B cell (primary cell): Measurements from ENCODE around the gene ALAS2. TPM values are rescaled to one million over a fixed set of nuclear protein-coding genes. Genes with fewer than 3 reads are reported as not detected.
A peak's percentile ranks its signal among the peaks of the same experiment; 100 is the strongest.
"Not testable (repeated sequence)": the region's sequence is repeated elsewhere in the genome, so short reads cannot be mapped to it uniquely, and the experiment has no call there.

ENCODE experiments used
- ATAC-seq: fragments of 200-7000 bp; cut with Tn5 transposase; one replicate; pipeline ENCODE4 v1.10.0; 2021; ENCODE audit warnings: low read depth, mild to moderate bottlenecking, moderate number of reproducible peaks, moderate library complexity
- CTCF ChIA-PET: fragments of 350-600 bp; sonication (Branson Sonifier 250); formaldehyde crosslinking; loops from one replicate; lab custom pipeline; 2021; ENCODE audit warnings: antibody characterized with exemption, inconsistent platforms; lab: Charles Lee
- POLR2A ChIA-PET: fragments of 350-600 bp; sonication (Branson Sonifier 250); formaldehyde crosslinking; loops from one replicate; lab custom pipeline; 2021; ENCODE audit warnings: antibody characterized with exemption; lab: Charles Lee
- DNase-seq: peaks from one replicate; pipeline ENCODE4 v3.0.0; 2013
- H2AFZ ChIP-seq: 2 replicates; pipeline ENCODE4 v1.6.1; 2012; ENCODE audit warnings: mild to moderate bottlenecking, low read depth, low read length; ENCODE audit not compliant: insufficient read depth, poor library complexity, severe bottlenecking
- H3K27ac ChIP-seq, 2 donors: 1 replicate in 1 of 2; 2 replicates in 1 of 2; pipeline ENCODE4 v1.5.1; 2012 to 2013; ENCODE audit warnings: low read length in 2 of 2, mild to moderate bottlenecking in 2 of 2, moderate library complexity in 1 of 2
- H3K27me3 ChIP-seq, 4 experiments: fragments of 200-600 bp in 1 of 4; sonication (generic) in 1 of 4; replicated peaks in 1 of 4; 1 replicate in 2 of 4; 2 replicates in 2 of 4; pipeline versions ENCODE4 v1.6.1 to v1.7.0; 2013 to 2016; ENCODE audit warnings: low read length in 3 of 4, mild to moderate bottlenecking in 2 of 4, mixed read lengths in 1 of 4, moderate library complexity in 1 of 4; ENCODE audit not compliant: insufficient read depth in 4 of 4, control insufficient read depth in 3 of 4; ENCODE audit errors: control extremely low read depth in 1 of 4
- H3K36me3 ChIP-seq, 2 experiments: replicated peaks in 1 of 2; 1 replicate in 1 of 2; 2 replicates in 1 of 2; pipeline versions ENCODE4 v1.6.1 to v1.7.1; 2013; ENCODE audit warnings: low read length in 1 of 2; ENCODE audit not compliant: insufficient read depth in 2 of 2, control insufficient read depth in 1 of 2; ENCODE audit errors: control extremely low read depth in 1 of 2, extremely low read depth in 1 of 2
- H3K4me1 ChIP-seq, 2 donors: fragments of 200-600 bp in 1 of 2; sonication (generic) in 1 of 2; 1 replicate in 1 of 2; 2 replicates in 1 of 2; pipeline versions ENCODE4 v1.5.1 to v1.6.1; 2013 to 2017; ENCODE audit warnings: low read length in 2 of 2; ENCODE audit not compliant: control insufficient read depth in 2 of 2, insufficient read depth in 2 of 2
- H3K4me2 ChIP-seq: replicated peaks from 2 replicates; pipeline ENCODE3; 2012; ENCODE audit warnings: mild to moderate bottlenecking, low read depth, low read length; ENCODE audit not compliant: poor library complexity, severe bottlenecking
- H3K4me3 ChIP-seq, 5 experiments: fragments of 200-600 bp in 1 of 5; sonication (generic) in 1 of 5; 1 replicate in 3 of 5; 2 replicates in 2 of 5; pipeline versions ENCODE4 v1.5.1 to v1.7.0; 2011 to 2016; ENCODE audit warnings: low read length in 4 of 5, mild to moderate bottlenecking in 4 of 5, low read depth in 2 of 5, control low read depth in 1 of 5, moderate library complexity in 1 of 5; ENCODE audit not compliant: insufficient read depth in 1 of 5; ENCODE audit errors: control extremely low read depth in 1 of 5, extremely low read depth in 1 of 5
- H3K79me2 ChIP-seq: fragments of 200-600 bp; sonication (generic); one replicate; pipeline ENCODE4 v1.6.0; 2016; ENCODE audit warnings: low read length; ENCODE audit not compliant: control insufficient read depth, insufficient read depth
- H3K9ac ChIP-seq: fragments of 200-600 bp; sonication (generic); 2 replicates; pipeline ENCODE4 v1.6.1; 2017; ENCODE audit warnings: mild to moderate bottlenecking, low read length, moderate library complexity
- H3K9me3 ChIP-seq, 3 donors: one replicate each; pipeline versions ENCODE4 v1.6.1 to v1.7.1; 2013; ENCODE audit warnings: low read length in 2 of 3; ENCODE audit not compliant: control insufficient read depth in 2 of 3, insufficient read depth in 1 of 3; ENCODE audit errors: control extremely low read depth in 1 of 3
- H4K20me1 ChIP-seq: 2 replicates; pipeline ENCODE4 v1.6.0; 2012; ENCODE audit warnings: mild to moderate bottlenecking, low read length; ENCODE audit not compliant: insufficient read depth, control insufficient read depth, poor library complexity, severe bottlenecking
- H3K27ac Mint-ChIP-seq: one replicate; pipeline ENCODE4 v1.8.0; 2021; ENCODE audit warnings: mixed read lengths
- H3K27me3 Mint-ChIP-seq: one replicate; pipeline ENCODE4 v1.8.0; 2021; ENCODE audit warnings: mixed read lengths
- H3K4me1 Mint-ChIP-seq: one replicate; pipeline ENCODE4 v1.8.0; 2021; ENCODE audit warnings: mixed read lengths
- H3K4me3 Mint-ChIP-seq: one replicate; pipeline ENCODE4 v1.8.0; 2021; ENCODE audit warnings: mixed read lengths
- H3K9me3 Mint-ChIP-seq: one replicate; pipeline ENCODE4 v1.8.0; 2022; ENCODE audit warnings: mixed read lengths; ENCODE audit not compliant: insufficient read depth
- CTCF ChIP-seq: fragments of 200-600 bp; IDR thresholded peaks from one replicate; pipeline ENCODE4 v1.8.0; 2022; ENCODE audit warnings: antibody characterized with exemption, mild to moderate bottlenecking
- EZH2 ChIP-seq: IDR thresholded peaks from 2 replicates; pipeline ENCODE4 v1.6.1; 2012; ENCODE audit warnings: borderline replicate concordance, low read depth, mild to moderate bottlenecking, moderate library complexity, low read length; ENCODE audit not compliant: insufficient read depth, poor library complexity, severe bottlenecking
- WGBS: methylation state at CpG from one replicate; pipeline ENCODE4 v1.1.5; 2013; ENCODE audit warnings: missing lambda C conversion rate; ENCODE audit not compliant: insufficient coverage; 5-methylcytosine and 5-hydroxymethylcytosine counted together
- intact Hi-C: fragments of 100-400 bp; cut with micrococcal nuclease; formaldehyde crosslinking; loops from one replicate; pipeline ENCODE4 v1.10.0; 2022
- polyA plus RNA-seq: library from polyadenylated mRNA; depleted of rRNA; stranded (reverse); fragments of >200 nt; gene quantifications from 2 replicates; pipeline ENCODE4 v1.2.3, GENCODE V29; 2012
- total RNA-seq, 2 donors: library from RNA; stranded (reverse); fragments of 120-200 nt in 1 of 2; gene quantifications; 1 replicate in 1 of 2; 2 replicates in 1 of 2; pipeline versions ENCODE4 v1.2.3 to v1.2.4, GENCODE V29; 2013 to 2022

ALAS2 gene
- total and polyA plus RNA-seq, 2 donors (not counting 1 experiment from before 2014, with no cell fraction given): 0.94 TPM; not detected in 1

- no peak for TF ChIP-seq EZH2
- no peak for TF ChIP-seq CTCF
- Histone ChIP-seq H4K20me1 (no peaks in the 10 kb centered on the region), H2AFZ (peak overlapping the region; percentile 50), H3K9me3 (no peaks in the 10 kb centered on the region), H3K9ac (peak overlapping the region; percentile 30), H3K27ac (no peak overlapping the region), H3K27me3 (no peaks in the 10 kb centered on the region), H3K4me3 (peak overlapping the region in 3 of 5 experiments; percentile 18 to 24 (median 18)), H3K4me1 (peaks cover 6 to 7% of the 10 kb centered on the region in 2 donors), H3K36me3 (no peaks in the 10 kb centered on the region), H3K4me2 (peak overlapping the region; percentile 52), H3K79me2 (no peaks in the 10 kb centered on the region)
- ATAC-seq (peak; percentile 43), DNase-seq (peak; percentile 40)
- Mint-ChIP-seq H3K27me3 (no peaks in the 10 kb centered on the region), H3K4me1 (peaks cover 10% of the 10 kb centered on the region), H3K4me3 (peak overlapping the region; percentile 78), H3K27ac (no peak overlapping the region), H3K9me3 (no peaks in the 10 kb centered on the region)
- intact Hi-C loops: loop anchor here (1.0 to 10.0 kb wide), 6 partner anchors 104 to 1740 kb away; partner anchors contain the start of genes HUWE1 and MAGED2
- CTCF ChIA-PET: interaction anchor here (0.6 to 1.9 kb wide), 10 partner anchors 47 to 1740 kb away, joined by 3 to 12 read pairs (median 4); partner anchors contain the start of genes APEX2 and RRAGB
- WGBS: no CpG with 5 or more reads among the region's 7 CpGs
- POLR2A ChIA-PET: no interaction called here
These were observed 26.3 kb upstream of the ALAS2 start for GRCh38 chrX:55056820-55057674.

GRCh38 chrX:55050599-55050998, 19.8 kb upstream of the ALAS2 start:
- ATAC-seq, CTCF ChIA-PET: not testable (repeated sequence)

More at GRCh38 chrX:55050599-55050998, 19.8 kb upstream of the ALAS2 start:
- H3K36me3 ChIP-seq, DNase-seq, H3K9me3 Mint-ChIP-seq, H3K4me3 Mint-ChIP-seq, H3K79me2 ChIP-seq, H3K4me3 ChIP-seq, H3K4me1 Mint-ChIP-seq, H2AFZ ChIP-seq, H3K4me1 ChIP-seq, H3K9me3 ChIP-seq, H3K27ac ChIP-seq, H4K20me1 ChIP-seq, H3K27ac Mint-ChIP-seq, H3K27me3 Mint-ChIP-seq, POLR2A ChIA-PET, H3K27me3 ChIP-seq, H3K4me2 ChIP-seq, H3K9ac ChIP-seq: not testable (repeated sequence)
- WGBS: no CpG with 5 or more reads among the region's 2 CpGs
- intact Hi-C loops: loop anchor here (10.0 kb wide), 2 partner anchors 246 to 1366 kb away; partner anchors contain the start of genes HUWE1 and MAGED2
